Keratinocyte (primary cell): ENCODE results near the gene ZNF398. TPM values are rescaled to one million over a fixed set of nuclear protein-coding genes. Genes with fewer than 3 reads are reported as not detected.
A peak's percentile ranks its signal among the peaks of the same experiment; 100 is the strongest.

Source experiments
- DNase-seq: peaks from one replicate; pipeline ENCODE4 v3.0.0-alpha.2; 2011; ENCODE audit warnings: low read depth, missing footprints, low spot score
- FAIRE-seq: peaks from 2 replicates; lab custom pipeline; 2011; peaks lifted over from hg19 to GRCh38; lab: Jason Lieb, UNC
- H2AFZ ChIP-seq: 2 replicates; pipeline ENCODE4 v1.6.0; 2012; ENCODE audit warnings: low read length, control low read depth, inconsistent platforms; ENCODE audit not compliant: control insufficient read depth
- H3K27ac ChIP-seq: 2 replicates; pipeline ENCODE4 v1.5.1; 2011; ENCODE audit warnings: low read length; ENCODE audit not compliant: control insufficient read depth, insufficient read depth
- H3K27me3 ChIP-seq: 3 replicates; pipeline ENCODE4 v1.6.0; 2011; ENCODE audit warnings: low read length; ENCODE audit not compliant: control insufficient read depth, insufficient read depth; ENCODE audit errors: extremely low read depth
- H3K36me3 ChIP-seq, 2 experiments: 2 replicates in 1 of 2; 3 replicates in 1 of 2; pipeline ENCODE4 v1.5.1; 2011; ENCODE audit warnings: low read length in 2 of 2, mild to moderate bottlenecking in 1 of 2; ENCODE audit not compliant: control insufficient read depth in 2 of 2, insufficient read depth in 2 of 2; ENCODE audit errors: extremely low read depth in 1 of 2
- H3K4me1 ChIP-seq: 3 replicates; pipeline ENCODE4 v1.5.1; 2011; ENCODE audit warnings: low read length; ENCODE audit not compliant: control insufficient read depth, insufficient read depth; ENCODE audit errors: extremely low read depth
- H3K4me2 ChIP-seq: 3 replicates; pipeline ENCODE4 v1.6.0; 2011; ENCODE audit warnings: low read depth, low read length; ENCODE audit not compliant: control insufficient read depth, insufficient read depth; ENCODE audit errors: extremely low read depth
- H3K4me3 ChIP-seq, 3 experiments: fragments of 200-600 bp in 1 of 3; sonication (generic) in 1 of 3; 2 replicates in 2 of 3; 3 replicates in 1 of 3; pipeline ENCODE4 v1.5.1; 2011 to 2016; ENCODE audit warnings: low read length in 3 of 3, mild to moderate bottlenecking in 3 of 3, control low read depth in 2 of 3, inconsistent platforms in 1 of 3, low read depth in 1 of 3, mixed read lengths in 1 of 3, mixed run types in 1 of 3, moderate library complexity in 1 of 3; ENCODE audit not compliant: control insufficient read depth in 2 of 3, insufficient read depth in 2 of 3; ENCODE audit errors: extremely low read depth in 1 of 3
- H3K79me2 ChIP-seq: 2 replicates; pipeline ENCODE4 v1.6.0; 2012; ENCODE audit warnings: low read length; ENCODE audit not compliant: control insufficient read depth, insufficient read depth
- H3K9ac ChIP-seq: 3 replicates; pipeline ENCODE4 v1.6.0; 2011; ENCODE audit warnings: low read length; ENCODE audit not compliant: control insufficient read depth, insufficient read depth; ENCODE audit errors: extremely low read depth
- H3K9me1 ChIP-seq: 3 replicates; pipeline ENCODE4 v1.6.0; 2011; ENCODE audit warnings: low read length; ENCODE audit not compliant: control insufficient read depth, insufficient read depth; ENCODE audit errors: extremely low read depth
- H3K9me3 ChIP-seq: 2 replicates; pipeline ENCODE4 v1.5.1; 2012; ENCODE audit warnings: low read depth, low read length; ENCODE audit not compliant: control insufficient read depth
- H4K20me1 ChIP-seq: 3 replicates; pipeline ENCODE4 v1.6.0; 2011; ENCODE audit warnings: low read length; ENCODE audit not compliant: control insufficient read depth, insufficient read depth; ENCODE audit errors: extremely low read depth
- CTCF ChIP-seq, 3 experiments: IDR thresholded peaks in 1 of 3; conservative IDR thresholded peaks in 1 of 3; optimal IDR thresholded peaks in 1 of 3; 2 replicates in 2 of 3; 3 replicates in 1 of 3; pipeline versions ENCODE3 to v1.5.1; 2011; ENCODE audit warnings: low read length in 3 of 3, mild to moderate bottlenecking in 3 of 3, moderate library complexity in 2 of 3, control low read depth in 1 of 3, inconsistent platforms in 1 of 3; ENCODE audit not compliant: insufficient read depth in 2 of 3; ENCODE audit errors: extremely low read depth in 1 of 3
- EZH2 ChIP-seq: IDR thresholded peaks from one replicate; pipeline ENCODE4 v1.6.1; 2012; ENCODE audit warnings: inconsistent platforms, mild to moderate bottlenecking, low read length, moderate library complexity
- dilution Hi-C: fragments of 300-500 bp; cut with MboI; formaldehyde crosslinking; loops from one replicate; pipeline ENCODE4 v1.7.0; 2020; ENCODE audit warnings: low sequenced_read_pairs; ENCODE audit not compliant: extremely low pct_ligation_motif_present
- polyA plus RNA-seq, 5 experiments: library from polyadenylated mRNA; depleted of rRNA in 3 of 5; stranded (reverse) in 3 of 5; stranded (forward) in 1 of 5; unstranded in 1 of 5; fragments of >200 nt; gene quantifications; 1 replicate in 1 of 5; 2 replicates in 3 of 5; 3 replicates in 1 of 5; pipeline versions ENCODE4 v1.2.1 to v1.2.3, GENCODE V29; 2011 to 2012; ENCODE audit warnings: missing spikeins in 2 of 5, low read depth in 1 of 5, low replicate concordance in 1 of 5

Gene ZNF398
- polyA plus RNA-seq, 1 donor (not counting 4 experiments of a cell fraction or from before 2014, with no cell fraction given) = 7.4 TPM

GRCh38 chr7:149199234-149199995, 52.2 kb downstream of the ZNF398 start:
- H3K27me3 ChIP-seq = no peaks in the 10 kb centered on the region
- TF ChIP-seq CTCF (optimal IDR thresholded peaks at IDR 0.05 in 1 of 3, IDR thresholded peaks at IDR 0.05 in 1 of 3, conservative IDR thresholded peaks at IDR 0.05 in 1 of 3; ENCODE audit: extremely low read depth in 1 of 3, insufficient read depth in 2 of 3, low read length in 3 of 3) = no peak
- TF ChIP-seq EZH2 = no peak
- no peak overlapping the region for H2AFZ ChIP-seq
- H4K20me1 ChIP-seq = peaks cover 3% of the 10 kb centered on the region
- H3K9ac ChIP-seq = no peak overlapping the region
- dilution Hi-C loops = no loop called here
- peaks cover 39% of the 10 kb centered on the region for H3K4me1 ChIP-seq
- peaks cover 73% of the 10 kb centered on the region for H3K79me2 ChIP-seq
- H3K4me3 ChIP-seq = no peak overlapping the region
- DNase-seq (no peak), FAIRE-seq (no peak)
- peak overlapping the region; percentile 34 for H3K4me2 ChIP-seq
- no peaks in the 10 kb centered on the region for H3K9me3 ChIP-seq
- peaks cover 37 to 52% of the 10 kb centered on the region in 2 experiments for H3K36me3 ChIP-seq
- no peaks in the 10 kb centered on the region for H3K9me1 ChIP-seq
- H3K27ac ChIP-seq = no peak overlapping the region

- Histone ChIP-seq H3K9me1 (no peaks in the 10 kb centered on the region), H3K79me2 (peaks cover 69% of the 10 kb centered on the region), H3K9ac (no peak overlapping the region), H3K9me3 (no peaks in the 10 kb centered on the region), H3K27ac (no peak overlapping the region), H3K4me3 (no peak overlapping the region), H3K4me1 (peaks cover 21% of the 10 kb centered on the region), H2AFZ (no peak overlapping the region), H4K20me1 (peaks cover 8% of the 10 kb centered on the region), H3K36me3 (peaks cover 48 to 76% of the 10 kb centered on the region in 2 experiments), H3K27me3 (no peaks in the 10 kb centered on the region), H3K4me2 (no peak overlapping the region)
- DNase-seq (no peak), FAIRE-seq (no peak)
- TF ChIP-seq EZH2 = no peak
- TF ChIP-seq CTCF (optimal IDR thresholded peaks at IDR 0.05 in 1 of 3, IDR thresholded peaks at IDR 0.05 in 1 of 3, conservative IDR thresholded peaks at IDR 0.05 in 1 of 3; ENCODE audit: extremely low read depth in 1 of 3, insufficient read depth in 2 of 3, low read length in 3 of 3) = no peak
- dilution Hi-C loops = no loop called here
Measured at GRCh38 chr7:149202831-149203231, 55.6 kb downstream of the ZNF398 start.
